DND-41 (cell line): ENCODE measurements around the gene PRAMEF15.
"Not testable (repeated sequence)": the region's sequence is repeated elsewhere in the genome, so short reads cannot be mapped to it uniquely, and the experiment has no call there.

ENCODE experiments used
- EZH2 ChIP-seq: IDR thresholded peaks from 3 replicates; pipeline ENCODE4 v1.6.1; 2012; ENCODE audit warnings: borderline replicate concordance, low read depth, mild to moderate bottlenecking, moderate library complexity, low read length, inconsistent platforms; ENCODE audit not compliant: severe bottlenecking
- TF ChIP-seq, protein P1 (sequence below): IDR thresholded peaks from 2 replicates; pipeline ENCODE4 v1.5.1; 2012; ENCODE audit warnings: borderline replicate concordance, low read length, moderate library complexity, mild to moderate bottlenecking; ENCODE audit not compliant: poor library complexity, severe bottlenecking; ENCODE audit errors: extremely low read depth

DNA sequence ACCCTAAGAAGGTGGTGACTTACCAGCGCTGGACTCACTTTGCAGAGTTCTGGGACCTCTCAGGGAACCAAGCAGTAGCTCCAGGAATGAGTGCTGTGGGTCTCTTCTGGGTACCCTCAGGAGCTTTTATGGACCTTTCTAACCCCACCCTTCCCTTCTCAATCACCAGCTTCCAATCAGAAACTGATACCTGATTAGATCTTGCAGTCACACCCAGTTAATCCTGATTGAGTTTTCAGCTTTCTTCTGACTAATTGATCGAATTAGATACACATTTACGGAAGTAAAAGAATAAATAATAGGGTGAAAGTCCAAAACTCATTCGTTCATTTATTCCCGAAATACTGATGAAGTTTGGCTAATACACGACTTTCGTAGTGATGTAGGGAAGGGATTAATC is 31.7 kb downstream of the PRAMEF15 start, which contains the start of gene PRAMEF14:
- TF ChIP-seq, protein P1, sequence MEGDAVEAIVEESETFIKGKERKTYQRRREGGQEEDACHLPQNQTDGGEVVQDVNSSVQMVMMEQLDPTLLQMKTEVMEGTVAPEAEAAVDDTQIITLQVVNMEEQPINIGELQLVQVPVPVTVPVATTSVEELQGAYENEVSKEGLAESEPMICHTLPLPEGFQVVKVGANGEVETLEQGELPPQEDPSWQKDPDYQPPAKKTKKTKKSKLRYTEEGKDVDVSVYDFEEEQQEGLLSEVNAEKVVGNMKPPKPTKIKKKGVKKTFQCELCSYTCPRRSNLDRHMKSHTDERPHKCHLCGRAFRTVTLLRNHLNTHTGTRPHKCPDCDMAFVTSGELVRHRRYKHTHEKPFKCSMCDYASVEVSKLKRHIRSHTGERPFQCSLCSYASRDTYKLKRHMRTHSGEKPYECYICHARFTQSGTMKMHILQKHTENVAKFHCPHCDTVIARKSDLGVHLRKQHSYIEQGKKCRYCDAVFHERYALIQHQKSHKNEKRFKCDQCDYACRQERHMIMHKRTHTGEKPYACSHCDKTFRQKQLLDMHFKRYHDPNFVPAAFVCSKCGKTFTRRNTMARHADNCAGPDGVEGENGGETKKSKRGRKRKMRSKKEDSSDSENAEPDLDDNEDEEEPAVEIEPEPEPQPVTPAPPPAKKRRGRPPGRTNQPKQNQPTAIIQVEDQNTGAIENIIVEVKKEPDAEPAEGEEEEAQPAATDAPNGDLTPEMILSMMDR, result not testable (repeated sequence)
- TF ChIP-seq EZH2, result not testable (repeated sequence)
